IMR-90 (cell line): ENCODE data around the gene ATP4B. TPM values are rescaled to one million over a fixed set of nuclear protein-coding genes. Genes with fewer than 3 reads are reported as not detected.

Source experiments
- ATAC-seq: fragments of 200-7000 bp; cut with Tn5 transposase; 2 replicates; pipeline ENCODE4 v1.9.1; 2020; ENCODE audit warnings: low read depth, mild to moderate bottlenecking, moderate library complexity
- BruUV-seq: library from RNA; stranded (reverse); fragments of 400-500 nt; replicated peaks from 2 replicates; lab custom pipeline; 2021; lab: Mats Ljungman, UMichigan
- CTCF ChIA-PET: fragments of 300-600 bp; formaldehyde crosslinking; extraction: SDS; loops from one replicate; lab custom pipeline; 2021; ENCODE audit warnings: antibody characterized with exemption; lab: Yijun Ruan, JAX
- POLR2A ChIA-PET: fragments of 300-600 bp; sonication (Branson Sonifier 250); formaldehyde crosslinking; loops from one replicate; lab custom pipeline; 2022; ENCODE audit warnings: antibody characterized with exemption; ENCODE audit not compliant: unreplicated experiment; lab: Charles Lee
- DNase-seq: peaks from one replicate; pipeline ENCODE4 v3.0.0; 2013
- H2AFZ ChIP-seq: replicated peaks from 2 replicates; pipeline ENCODE3; 2013; ENCODE audit warnings: low read length, mild to moderate bottlenecking; ENCODE audit not compliant: poor library complexity
- H2AK5ac ChIP-seq: 2 replicates; pipeline ENCODE4 v1.6.1; 2013; ENCODE audit warnings: low read depth, low read length, inconsistent platforms
- H2AK9ac ChIP-seq: replicated peaks from 2 replicates; pipeline ENCODE3; 2013; ENCODE audit warnings: mild to moderate bottlenecking, low read depth, low read length, moderate library complexity; ENCODE audit not compliant: poor library complexity
- H2BK120ac ChIP-seq: 2 replicates; pipeline ENCODE4 v1.6.1; 2013; ENCODE audit warnings: low read depth, low read length, inconsistent platforms
- H2BK15ac ChIP-seq: 3 replicates; pipeline ENCODE4 v1.6.1; 2013; ENCODE audit warnings: low read depth, low read length, inconsistent platforms
- H2BK20ac ChIP-seq: 2 replicates; pipeline ENCODE4 v1.6.1; 2013; ENCODE audit warnings: low read depth, mild to moderate bottlenecking, inconsistent platforms, low read length, moderate library complexity
- H2BK5ac ChIP-seq: 2 replicates; pipeline ENCODE4 v1.6.1; 2013; ENCODE audit warnings: mild to moderate bottlenecking, low read depth, low read length, inconsistent platforms; ENCODE audit not compliant: poor library complexity, severe bottlenecking
- H3K14ac ChIP-seq: replicated peaks from 2 replicates; pipeline ENCODE4 v1.6.1; 2013; ENCODE audit warnings: low read depth, low read length, inconsistent platforms
- H3K18ac ChIP-seq: 2 replicates; pipeline ENCODE4 v1.6.1; 2013; ENCODE audit warnings: low read depth, low read length, control low read depth
- H3K23ac ChIP-seq: 2 replicates; pipeline ENCODE4 v1.6.1; 2013; ENCODE audit warnings: low read depth, low read length, inconsistent platforms
- H3K27ac ChIP-seq: 2 replicates; pipeline ENCODE4 v1.5.1; 2013; ENCODE audit warnings: mild to moderate bottlenecking, control low read depth, low read length; ENCODE audit not compliant: insufficient read depth
- H3K27me3 ChIP-seq: 2 replicates; pipeline ENCODE4 v1.6.1; 2013; ENCODE audit warnings: low read length; ENCODE audit not compliant: control insufficient read depth, insufficient read depth
- H3K36me3 ChIP-seq: 2 replicates; pipeline ENCODE4 v1.6.1; 2013; ENCODE audit warnings: low read length, mixed read lengths; ENCODE audit not compliant: control insufficient read depth, insufficient read depth
- H3K4ac ChIP-seq: 2 replicates; pipeline ENCODE4 v1.6.1; 2013; ENCODE audit warnings: low read depth, low read length, inconsistent platforms
- H3K4me1 ChIP-seq: 2 replicates; pipeline ENCODE4 v1.6.1; 2013; ENCODE audit warnings: low read length, mixed read lengths; ENCODE audit not compliant: control insufficient read depth, insufficient read depth
- H3K4me2 ChIP-seq: 2 replicates; pipeline ENCODE4 v1.6.1; 2013; ENCODE audit warnings: low read depth, mild to moderate bottlenecking, control low read depth, low read length, moderate library complexity
- H3K4me3 ChIP-seq: 2 replicates; pipeline ENCODE4 v1.5.1; 2013; ENCODE audit warnings: low read depth, mild to moderate bottlenecking, control low read depth, low read length, moderate library complexity; ENCODE audit not compliant: insufficient read depth
- H3K56ac ChIP-seq: 2 replicates; pipeline ENCODE4 v1.6.1; 2013; ENCODE audit warnings: low read length, inconsistent platforms; ENCODE audit not compliant: insufficient read depth; ENCODE audit errors: extremely low read depth
- H3K79me1 ChIP-seq, 2 experiments: 2 replicates each; pipeline ENCODE4 v1.6.1; 2013; ENCODE audit warnings: low read length in 2 of 2, inconsistent platforms in 1 of 2, low read depth in 1 of 2
- H3K9ac ChIP-seq: 2 replicates; pipeline ENCODE4 v1.6.1; 2013; ENCODE audit warnings: low read depth, low read length, control low read depth
- H3K9me1 ChIP-seq: 2 replicates; pipeline ENCODE4 v1.6.1; 2013; ENCODE audit warnings: low read length, inconsistent platforms; ENCODE audit not compliant: insufficient read depth
- H3K9me3 ChIP-seq: 2 replicates; pipeline ENCODE4 v1.6.1; 2013; ENCODE audit warnings: low read length; ENCODE audit not compliant: control insufficient read depth, insufficient read depth
- H4K20me1 ChIP-seq: 2 replicates; pipeline ENCODE4 v1.6.1; 2013; ENCODE audit warnings: low read length, inconsistent platforms; ENCODE audit not compliant: insufficient read depth
- H4K5ac ChIP-seq: 2 replicates; pipeline ENCODE4 v1.6.1; 2013; ENCODE audit warnings: mild to moderate bottlenecking, low read depth, low read length, control low read depth
- H4K8ac ChIP-seq, 2 experiments: 2 replicates each; pipeline ENCODE4 v1.6.1; 2013; ENCODE audit warnings: low read depth in 2 of 2, low read length in 2 of 2, control low read depth in 1 of 2, inconsistent platforms in 1 of 2
- H4K91ac ChIP-seq: 2 replicates; pipeline ENCODE4 v1.6.1; 2013; ENCODE audit warnings: low read depth, low read length, inconsistent platforms; ENCODE audit not compliant: insufficient read depth
- CTCF ChIP-seq: conservative IDR thresholded peaks from 2 replicates; pipeline ENCODE4 v1.5.1; 2012; ENCODE audit warnings: mild to moderate bottlenecking, low read depth, low read length, improper control_type of control experiment
- FOS ChIP-seq: fragments of 150-350 bp; IDR thresholded peaks from 2 replicates; pipeline ENCODE4 v1.6.1; 2016; ENCODE audit warnings: low read depth, low read length
- MAZ ChIP-seq: IDR thresholded peaks from 2 replicates; pipeline ENCODE4 v1.6.1; 2012; ENCODE audit warnings: low read depth, mild to moderate bottlenecking, low read length, improper control_type of control experiment, moderate library complexity, borderline replicate concordance
- MXI1 ChIP-seq: IDR thresholded peaks from 2 replicates; pipeline ENCODE4 v1.6.1; 2012; ENCODE audit warnings: low read depth, mild to moderate bottlenecking, low read length, moderate library complexity, borderline replicate concordance
- POLR2A ChIP-seq: IDR thresholded peaks from 2 replicates; pipeline ENCODE4 v1.6.1; 2012; ENCODE audit warnings: mild to moderate bottlenecking, low read depth, low read length
- WGBS, 2 experiments: methylation state at CpG; one replicate each; pipeline versions ENCODE4 v1.1.5 to v1.1.7; 2013; ENCODE audit warnings: missing lambda C conversion rate in 2 of 2; ENCODE audit not compliant: insufficient read length in 1 of 2; ENCODE audit errors: extremely low coverage in 2 of 2; 5-methylcytosine and 5-hydroxymethylcytosine counted together
- dilution Hi-C: fragments of 300-500 bp; cut with HindIII; formaldehyde crosslinking; loops from one replicate; pipeline ENCODE4 v1.14.3; 2018; ENCODE audit warnings: low sequenced_read_pairs; ENCODE audit not compliant: unreplicated experiment
- in situ Hi-C: fragments of 300-500 bp; cut with MboI; formaldehyde crosslinking; loops from 3 replicates; pipeline ENCODE4 v1.14.3; 2019; ENCODE audit warnings: low sequenced_read_pairs, inconsistent platforms, mixed read lengths
- intact Hi-C: fragments of 100-400 bp; cut with micrococcal nuclease; formaldehyde crosslinking; loops from 2 replicates; pipeline ENCODE4 v1.10.0; 2022
- polyA plus RNA-seq, 3 experiments: library from polyadenylated mRNA; depleted of rRNA; stranded (reverse); fragments of >200 nt; gene quantifications; 2 replicates each; pipeline ENCODE4 v1.2.3, GENCODE V29; 2012; ENCODE audit warnings: low replicate concordance in 1 of 3
- total RNA-seq: library from RNA; depleted of rRNA; stranded (reverse); fragments of >200 nt; gene quantifications from 2 replicates; pipeline ENCODE4 v1.2.3, GENCODE V29; 2012
- TF ChIP-seq, protein P1 (sequence below): fragments of 150-350 bp; IDR thresholded peaks from 2 replicates; pipeline ENCODE4 v1.6.1; 2017; ENCODE audit warnings: mild to moderate bottlenecking, antibody characterized with exemption, low read length, low read depth

Gene ATP4B
- total and polyA plus RNA-seq, 2 of the 4 experiments (the other 2 are of a cell fraction), result not detected

GRCh38 chr13:113638173-113638746, 19.7 kb downstream of the ATP4B start:
- dilution Hi-C loops, result no loop called here
- Histone ChIP-seq H4K91ac (no peak overlapping the region), H3K27ac (no peak overlapping the region), H3K4ac (no peak overlapping the region), H4K8ac (no peak overlapping the region), H4K20me1 (no peaks in the 10 kb centered on the region; the same call in 1 of the 2 replicates), H3K36me3 (peaks cover 63% of the 10 kb centered on the region), H4K5ac (no peak overlapping the region), H3K27me3 (no peaks in the 10 kb centered on the region), H3K9me3 (no peaks in the 10 kb centered on the region), H3K4me1 (no peaks in the 10 kb centered on the region), H3K18ac (no peak overlapping the region), H3K4me3 (no peak overlapping the region), H2AFZ (no peak overlapping the region), H2AK5ac (no peak overlapping the region), H3K56ac (no peak overlapping the region), H2AK9ac (no peak overlapping the region), H2BK20ac (no peak overlapping the region), H3K23ac (no peak overlapping the region), H3K14ac (no peak overlapping the region), H2BK15ac (no peak overlapping the region), H2BK120ac (no peak overlapping the region), H3K79me1 (peaks cover 11 to 32% of the 10 kb centered on the region in 2 experiments; a peak in 3 of 4 replicates), H3K4me2 (no peak overlapping the region), H3K9me1 (peaks cover 13% of the 10 kb centered on the region; the same call in 1 of the 2 replicates), H2BK5ac (no peak overlapping the region), H3K9ac (no peak overlapping the region)
- ChIA-PET CTCF (no interaction called here), POLR2A (no interaction called here)
- no peak for TF ChIP-seq MAZ
- TF ChIP-seq, protein P1, sequence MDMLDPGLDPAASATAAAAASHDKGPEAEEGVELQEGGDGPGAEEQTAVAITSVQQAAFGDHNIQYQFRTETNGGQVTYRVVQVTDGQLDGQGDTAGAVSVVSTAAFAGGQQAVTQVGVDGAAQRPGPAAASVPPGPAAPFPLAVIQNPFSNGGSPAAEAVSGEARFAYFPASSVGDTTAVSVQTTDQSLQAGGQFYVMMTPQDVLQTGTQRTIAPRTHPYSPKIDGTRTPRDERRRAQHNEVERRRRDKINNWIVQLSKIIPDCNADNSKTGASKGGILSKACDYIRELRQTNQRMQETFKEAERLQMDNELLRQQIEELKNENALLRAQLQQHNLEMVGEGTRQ, result no peak
- no peak for TF ChIP-seq CTCF
- no peak for TF ChIP-seq MXI1
- TF ChIP-seq FOS, result no peak
- TF ChIP-seq POLR2A, result no peak
- 97% methylated on average over 29 of the region's 37 CpGs; no CpG with 5 or more reads in 1 of the 2 experiments for WGBS, 2 experiments
- BruUV-seq, result no TSS peak
- in situ Hi-C loops, result no loop called here
- no peak for DNase-seq
- intact Hi-C loops, result no loop called here
- ATAC-seq, result no peak
